ENCODE results near the gene EFR3B.

DNA sequence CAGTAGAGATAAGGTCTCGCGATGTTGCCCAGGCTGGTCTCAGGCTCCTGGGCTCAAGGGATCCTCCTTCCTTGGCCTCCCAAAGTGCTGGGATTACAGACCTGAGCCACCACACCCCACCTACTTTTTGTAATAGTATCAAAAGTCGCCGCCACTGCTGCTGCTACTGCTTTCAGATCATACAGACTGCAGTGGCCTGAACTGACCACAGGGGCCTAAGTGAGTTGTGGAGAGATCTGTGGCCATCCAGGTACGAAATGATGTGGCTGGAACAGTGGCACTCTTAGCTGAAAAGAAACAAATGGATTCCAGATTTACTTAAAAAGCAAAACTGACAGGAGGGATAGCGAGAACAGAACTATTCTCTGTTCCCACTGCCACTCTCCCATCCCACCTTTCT is 159.4 kb downstream of the EFR3B start:
- TF ChIP-seq, protein P1, sequence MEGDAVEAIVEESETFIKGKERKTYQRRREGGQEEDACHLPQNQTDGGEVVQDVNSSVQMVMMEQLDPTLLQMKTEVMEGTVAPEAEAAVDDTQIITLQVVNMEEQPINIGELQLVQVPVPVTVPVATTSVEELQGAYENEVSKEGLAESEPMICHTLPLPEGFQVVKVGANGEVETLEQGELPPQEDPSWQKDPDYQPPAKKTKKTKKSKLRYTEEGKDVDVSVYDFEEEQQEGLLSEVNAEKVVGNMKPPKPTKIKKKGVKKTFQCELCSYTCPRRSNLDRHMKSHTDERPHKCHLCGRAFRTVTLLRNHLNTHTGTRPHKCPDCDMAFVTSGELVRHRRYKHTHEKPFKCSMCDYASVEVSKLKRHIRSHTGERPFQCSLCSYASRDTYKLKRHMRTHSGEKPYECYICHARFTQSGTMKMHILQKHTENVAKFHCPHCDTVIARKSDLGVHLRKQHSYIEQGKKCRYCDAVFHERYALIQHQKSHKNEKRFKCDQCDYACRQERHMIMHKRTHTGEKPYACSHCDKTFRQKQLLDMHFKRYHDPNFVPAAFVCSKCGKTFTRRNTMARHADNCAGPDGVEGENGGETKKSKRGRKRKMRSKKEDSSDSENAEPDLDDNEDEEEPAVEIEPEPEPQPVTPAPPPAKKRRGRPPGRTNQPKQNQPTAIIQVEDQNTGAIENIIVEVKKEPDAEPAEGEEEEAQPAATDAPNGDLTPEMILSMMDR (IDR thresholded peaks at IDR 0.05; ENCODE audit: low read depth, low read length, poor library complexity, severe bottlenecking): no peak
- no peak for TF ChIP-seq EZH2phosphoT487 (IDR thresholded peaks at IDR 0.05; ENCODE audit: borderline replicate concordance, low read length)
